AG04449 (cell line): ENCODE results near the gene TMBIM1.

ENCODE experiments used
- CTCF ChIA-PET: fragments of 350-600 bp; formaldehyde crosslinking; extraction: SDS; loops from one replicate; lab custom pipeline; 2021; ENCODE audit warnings: antibody characterized with exemption; lab: Yijun Ruan, JAX
- POLR2A ChIA-PET: fragments of 400-600, 350-600 bp; formaldehyde crosslinking; extraction: SDS; loops from one replicate; lab custom pipeline; 2020; ENCODE audit warnings: antibody characterized with exemption, inconsistent platforms; lab: Yijun Ruan, JAX
- DNase-seq: peaks from one replicate; pipeline ENCODE4 v3.0.0-alpha.2; 2010; ENCODE audit warnings: low read depth, low spot score
- H3K4me3 ChIP-seq: 2 replicates; pipeline ENCODE4 v1.5.1; 2011; ENCODE audit warnings: low read depth, mild to moderate bottlenecking, control low read depth, low read length
- CTCF ChIP-seq: IDR thresholded peaks from one replicate; pipeline ENCODE4 v1.5.1; 2011; ENCODE audit warnings: mild to moderate bottlenecking, moderate library complexity, low read length, control low read depth, inconsistent platforms; ENCODE audit not compliant: insufficient read depth; ENCODE audit errors: missing control alignments

The TMBIM1 gene

GRCh38 chr2:218235017-218235416, 57.3 kb downstream of the TMBIM1 start:
- ChIA-PET CTCF (interaction anchor here (1.0 to 2.3 kb wide), 5 partner anchors 9 to 37 kb away, joined by 3 to 7 read pairs (median 4); no protein-coding TSS in a partner anchor), POLR2A (no interaction called here)
- no peak overlapping the region for H3K4me3 ChIP-seq
- DNase-seq: no peak
- no peak for TF ChIP-seq CTCF

- ChIA-PET POLR2A (no interaction called here), CTCF (interaction anchor here (1.1 to 2.3 kb wide), 4 partner anchors 9 to 160 kb away, joined by 3 to 7 read pairs (median 4); no protein-coding TSS in a partner anchor)
- no peak for TF ChIP-seq CTCF
- H3K4me3 ChIP-seq: no peak overlapping the region
- no peak for DNase-seq
These were observed 57.8 kb downstream of the TMBIM1 start for GRCh38 chr2:218234521-218234920.

GRCh38 chr2:218233543-218233942, 58.8 kb downstream of the TMBIM1 start:
- CTCF ChIA-PET: interaction anchor here (1.1 to 1.7 kb wide), 4 partner anchors 9 to 159 kb away, joined by 3 to 5 read pairs (median 4); no protein-coding TSS in a partner anchor
- DNase-seq: no peak
- H3K4me3 ChIP-seq: no peak overlapping the region
- TF ChIP-seq CTCF: no peak
- POLR2A ChIA-PET: no interaction called here

- no peak for DNase-seq
These were observed 61.4 kb downstream of the TMBIM1 start for GRCh38 chr2:218230882-218231281.

GRCh38 chr2:218229851-218230250, 62.5 kb downstream of the TMBIM1 start:
- POLR2A ChIA-PET: interaction anchor here (0.6 to 1.5 kb wide), 4 partner anchors 13 to 34 kb away, joined by 3 read pairs; partner anchors contain the start of gene ARPC2
- TF ChIP-seq CTCF: no peak
- no peak for DNase-seq
- H3K4me3 ChIP-seq: no peak overlapping the region
- CTCF ChIA-PET: interaction anchor here (1.0 to 3.6 kb wide), 5 partner anchors 10 to 44 kb away, joined by 4 to 22 read pairs (median 5); no protein-coding TSS in a partner anchor

More at GRCh38 chr2:218230882-218231281, 61.4 kb downstream of the TMBIM1 start:
- ChIA-PET CTCF (interaction anchor here (0.6 to 3.6 kb wide), 7 partner anchors 12 to 28 kb away, joined by 3 to 22 read pairs (median 4); no protein-coding TSS in a partner anchor), POLR2A (interaction anchor here (0.9 kb wide), 1 partner anchor 14 kb away, joined by 3 read pairs; the partner anchor contains the start of gene ARPC2)
- no peak for TF ChIP-seq CTCF
- no peak overlapping the region for H3K4me3 ChIP-seq

GRCh38 chr2:218229239-218229638, 63.1 kb downstream of the TMBIM1 start:
- ChIA-PET CTCF (interaction anchor here (0.6 to 3.6 kb wide), 5 partner anchors 9 to 44 kb away, joined by 3 to 22 read pairs (median 4); no protein-coding TSS in a partner anchor), POLR2A (interaction anchor here (0.8 to 1.5 kb wide), 3 partner anchors 12 to 34 kb away, joined by 3 read pairs; partner anchors contain the start of gene ARPC2)
- TF ChIP-seq CTCF: no peak
- peak; percentile 74 for DNase-seq
- no peak overlapping the region for H3K4me3 ChIP-seq
